ENCODE data around the gene MRPL12.

MRPL12 gene

DNA sequence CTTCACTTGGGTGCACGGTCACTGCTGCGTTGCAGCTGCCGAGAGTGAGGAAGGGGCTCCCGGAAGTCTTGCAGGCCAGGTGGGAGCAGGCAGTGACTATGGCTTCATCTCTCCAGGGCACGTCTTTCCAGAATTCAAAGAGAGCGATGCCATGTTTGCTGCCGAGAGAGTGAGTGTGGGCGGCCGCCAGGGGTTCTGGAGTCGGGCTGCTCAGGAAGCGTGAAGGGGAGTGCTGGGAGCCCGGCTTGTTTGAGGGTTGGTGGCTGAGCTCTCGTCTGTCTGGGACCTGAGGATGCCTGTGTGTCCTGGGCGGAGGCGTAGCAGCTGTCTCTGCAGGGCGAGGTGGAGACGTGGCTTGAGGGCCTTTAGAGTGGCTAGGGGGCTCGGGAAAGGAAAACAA, 13.1 kb upstream of the MRPL12 start:
- Histone ChIP-seq H3K4me3 (replicated peaks; ENCODE audit: insufficient read depth, low read length) (no peak overlapping the region), H3K27me3 (ENCODE audit: insufficient read depth, poor library complexity, severe bottlenecking) (no peaks in the 10 kb centered on the region), H3K27ac (replicated peaks) (no peak overlapping the region)
- TF ChIP-seq GABPA (IDR thresholded peaks at IDR 0.05; ENCODE audit: low read depth), result no peak
- TF ChIP-seq POLR2AphosphoS5 (IDR thresholded peaks at IDR 0.05; ENCODE audit: low read depth), result no peak
- TF ChIP-seq, protein P1, sequence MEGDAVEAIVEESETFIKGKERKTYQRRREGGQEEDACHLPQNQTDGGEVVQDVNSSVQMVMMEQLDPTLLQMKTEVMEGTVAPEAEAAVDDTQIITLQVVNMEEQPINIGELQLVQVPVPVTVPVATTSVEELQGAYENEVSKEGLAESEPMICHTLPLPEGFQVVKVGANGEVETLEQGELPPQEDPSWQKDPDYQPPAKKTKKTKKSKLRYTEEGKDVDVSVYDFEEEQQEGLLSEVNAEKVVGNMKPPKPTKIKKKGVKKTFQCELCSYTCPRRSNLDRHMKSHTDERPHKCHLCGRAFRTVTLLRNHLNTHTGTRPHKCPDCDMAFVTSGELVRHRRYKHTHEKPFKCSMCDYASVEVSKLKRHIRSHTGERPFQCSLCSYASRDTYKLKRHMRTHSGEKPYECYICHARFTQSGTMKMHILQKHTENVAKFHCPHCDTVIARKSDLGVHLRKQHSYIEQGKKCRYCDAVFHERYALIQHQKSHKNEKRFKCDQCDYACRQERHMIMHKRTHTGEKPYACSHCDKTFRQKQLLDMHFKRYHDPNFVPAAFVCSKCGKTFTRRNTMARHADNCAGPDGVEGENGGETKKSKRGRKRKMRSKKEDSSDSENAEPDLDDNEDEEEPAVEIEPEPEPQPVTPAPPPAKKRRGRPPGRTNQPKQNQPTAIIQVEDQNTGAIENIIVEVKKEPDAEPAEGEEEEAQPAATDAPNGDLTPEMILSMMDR (IDR thresholded peaks at IDR 0.05; ENCODE audit: insufficient read depth, low read length), result no peak
- TF ChIP-seq, protein P2, sequence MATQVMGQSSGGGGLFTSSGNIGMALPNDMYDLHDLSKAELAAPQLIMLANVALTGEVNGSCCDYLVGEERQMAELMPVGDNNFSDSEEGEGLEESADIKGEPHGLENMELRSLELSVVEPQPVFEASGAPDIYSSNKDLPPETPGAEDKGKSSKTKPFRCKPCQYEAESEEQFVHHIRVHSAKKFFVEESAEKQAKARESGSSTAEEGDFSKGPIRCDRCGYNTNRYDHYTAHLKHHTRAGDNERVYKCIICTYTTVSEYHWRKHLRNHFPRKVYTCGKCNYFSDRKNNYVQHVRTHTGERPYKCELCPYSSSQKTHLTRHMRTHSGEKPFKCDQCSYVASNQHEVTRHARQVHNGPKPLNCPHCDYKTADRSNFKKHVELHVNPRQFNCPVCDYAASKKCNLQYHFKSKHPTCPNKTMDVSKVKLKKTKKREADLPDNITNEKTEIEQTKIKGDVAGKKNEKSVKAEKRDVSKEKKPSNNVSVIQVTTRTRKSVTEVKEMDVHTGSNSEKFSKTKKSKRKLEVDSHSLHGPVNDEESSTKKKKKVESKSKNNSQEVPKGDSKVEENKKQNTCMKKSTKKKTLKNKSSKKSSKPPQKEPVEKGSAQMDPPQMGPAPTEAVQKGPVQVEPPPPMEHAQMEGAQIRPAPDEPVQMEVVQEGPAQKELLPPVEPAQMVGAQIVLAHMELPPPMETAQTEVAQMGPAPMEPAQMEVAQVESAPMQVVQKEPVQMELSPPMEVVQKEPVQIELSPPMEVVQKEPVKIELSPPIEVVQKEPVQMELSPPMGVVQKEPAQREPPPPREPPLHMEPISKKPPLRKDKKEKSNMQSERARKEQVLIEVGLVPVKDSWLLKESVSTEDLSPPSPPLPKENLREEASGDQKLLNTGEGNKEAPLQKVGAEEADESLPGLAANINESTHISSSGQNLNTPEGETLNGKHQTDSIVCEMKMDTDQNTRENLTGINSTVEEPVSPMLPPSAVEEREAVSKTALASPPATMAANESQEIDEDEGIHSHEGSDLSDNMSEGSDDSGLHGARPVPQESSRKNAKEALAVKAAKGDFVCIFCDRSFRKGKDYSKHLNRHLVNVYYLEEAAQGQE (IDR thresholded peaks at IDR 0.05; ENCODE audit: insufficient replicate concordance, low read depth), result no peak
- TF ChIP-seq SPI1 (IDR thresholded peaks at IDR 0.05; ENCODE audit: borderline replicate concordance, low read depth), result no peak
- no peak for DNase-seq (ENCODE audit: low read depth in 1 of 2, low spot score in 1 of 2)

DNA sequence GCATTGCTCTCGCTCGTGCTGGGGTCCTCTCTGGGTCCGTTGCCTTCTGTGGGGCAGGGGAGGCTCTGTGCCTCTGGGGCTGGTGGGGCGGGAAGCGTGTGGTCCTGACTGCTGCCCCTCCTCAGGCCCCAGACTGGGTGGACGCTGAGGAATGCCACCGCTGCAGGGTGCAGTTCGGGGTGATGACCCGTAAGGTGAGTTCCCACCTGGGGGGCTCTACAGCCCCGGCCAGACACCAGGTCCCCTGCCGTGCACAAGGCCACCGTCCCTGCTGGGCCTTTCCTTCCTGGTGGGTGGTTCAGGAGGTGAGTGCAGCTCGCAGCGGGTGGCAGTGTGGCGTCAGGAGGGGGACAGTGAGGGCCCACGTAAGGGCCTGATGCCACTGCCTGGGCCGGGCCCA, 12.6 kb upstream of the MRPL12 start:
- no peaks in the 10 kb centered on the region for H3K27me3 ChIP-seq (ENCODE audit: insufficient read depth, poor library complexity, severe bottlenecking)
- H3K4me3 ChIP-seq (replicated peaks; ENCODE audit: insufficient read depth, low read length), result no peak overlapping the region
- no peak for DNase-seq (ENCODE audit: low read depth in 1 of 2, low spot score in 1 of 2)
- H3K27ac ChIP-seq (replicated peaks), result no peak overlapping the region
- TF ChIP-seq GABPA (IDR thresholded peaks at IDR 0.05; ENCODE audit: low read depth) (no peak), POLR2AphosphoS5 (IDR thresholded peaks at IDR 0.05; ENCODE audit: low read depth) (no peak), SPI1 (IDR thresholded peaks at IDR 0.05; ENCODE audit: borderline replicate concordance, low read depth) (no peak)
- TF ChIP-seq, protein P2 (IDR thresholded peaks at IDR 0.05; ENCODE audit: insufficient replicate concordance, low read depth), result no peak
- TF ChIP-seq, protein P1 (IDR thresholded peaks at IDR 0.05; ENCODE audit: insufficient read depth, low read length), result no peak

DNA sequence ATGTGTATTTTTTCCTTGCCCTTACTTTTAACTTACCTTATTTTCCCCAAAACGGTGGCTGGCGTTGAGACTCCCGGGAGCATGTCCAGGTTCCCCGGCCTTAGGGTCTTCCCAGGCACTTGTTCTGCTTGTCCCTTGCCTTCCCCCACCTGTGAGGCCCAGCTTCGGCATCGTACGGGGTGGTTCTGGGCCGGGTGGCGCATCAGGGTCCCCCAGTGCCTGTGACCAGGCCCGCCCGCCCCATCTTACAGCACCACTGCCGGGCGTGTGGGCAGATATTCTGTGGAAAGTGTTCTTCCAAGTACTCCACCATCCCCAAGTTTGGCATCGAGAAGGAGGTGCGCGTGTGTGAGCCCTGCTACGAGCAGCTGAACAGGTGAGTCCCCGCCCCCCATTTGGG, 12.0 kb upstream of the MRPL12 start:
- Histone ChIP-seq H3K4me3 (replicated peaks; ENCODE audit: insufficient read depth, low read length) (no peak overlapping the region), H3K27me3 (ENCODE audit: insufficient read depth, poor library complexity, severe bottlenecking) (no peaks in the 10 kb centered on the region), H3K27ac (replicated peaks) (no peak overlapping the region)
- DNase-seq (ENCODE audit: low read depth in 1 of 2, low spot score in 1 of 2), result no peak
- no peak for TF ChIP-seq POLR2AphosphoS5 (IDR thresholded peaks at IDR 0.05; ENCODE audit: low read depth)
- TF ChIP-seq, protein P2 (IDR thresholded peaks at IDR 0.05; ENCODE audit: insufficient replicate concordance, low read depth), result no peak
- no peak for TF ChIP-seq SPI1 (IDR thresholded peaks at IDR 0.05; ENCODE audit: borderline replicate concordance, low read depth)
- TF ChIP-seq, protein P1 (IDR thresholded peaks at IDR 0.05; ENCODE audit: insufficient read depth, low read length), result no peak
- TF ChIP-seq GABPA (IDR thresholded peaks at IDR 0.05; ENCODE audit: low read depth), result no peak

Measured in HL-60 (cell line).